GM21360 (cell line): ENCODE results near the gene RAPGEF1.
"Not testable (repeated sequence)": the region's sequence is repeated elsewhere in the genome, so short reads cannot be mapped to it uniquely, and the experiment has no call there.

ENCODE experiments used
- ATAC-seq: cut with Tn5 transposase; IDR thresholded peaks from one replicate; pipeline ENCODE4 v1.9.1; 2021; ENCODE audit warnings: mild to moderate bottlenecking, moderate library complexity; ENCODE audit not compliant: unreplicated experiment

RAPGEF1 gene

DNA sequence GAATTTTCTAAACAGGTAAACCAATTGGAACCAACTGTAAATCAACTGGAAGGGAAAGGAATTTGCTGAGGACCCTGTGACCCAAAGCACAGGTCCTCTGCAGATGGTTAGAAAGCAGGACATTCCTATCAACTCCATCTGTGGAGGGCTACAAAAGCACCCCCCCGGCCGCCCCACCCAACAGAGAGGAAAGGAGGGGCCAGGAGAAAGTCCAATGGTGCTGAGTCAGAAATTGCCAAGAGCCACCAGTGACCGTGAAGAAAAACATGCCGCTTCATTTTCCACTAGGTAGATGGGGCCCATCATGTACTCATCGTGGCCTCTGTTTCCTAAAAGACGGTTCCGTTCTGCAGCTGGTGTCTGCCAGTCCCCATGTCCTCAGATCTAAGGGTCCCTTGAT lies 66.3 kb downstream of the RAPGEF1 start:
- no peak for ATAC-seq

DNA sequence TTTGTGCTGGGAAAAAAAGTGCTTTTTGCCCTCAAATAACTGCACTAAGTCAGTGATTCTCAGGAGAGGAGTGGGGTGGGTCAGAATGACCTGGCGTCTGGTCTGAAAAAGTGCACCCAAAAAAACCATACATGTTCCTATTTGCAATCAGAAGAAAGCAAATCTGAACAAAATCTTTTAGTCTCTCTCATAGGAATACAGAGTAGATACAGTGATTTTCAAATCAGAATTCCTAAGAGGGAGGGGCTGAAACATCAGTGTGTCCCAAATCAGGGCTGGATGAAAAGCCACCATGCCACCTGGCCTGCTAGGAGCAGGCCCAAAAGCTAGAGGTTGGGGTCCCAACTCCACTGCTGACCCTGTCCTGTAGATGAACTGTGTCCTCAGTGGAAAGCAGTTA lies 66.8 kb downstream of the RAPGEF1 start:
- no peak for ATAC-seq

DNA sequence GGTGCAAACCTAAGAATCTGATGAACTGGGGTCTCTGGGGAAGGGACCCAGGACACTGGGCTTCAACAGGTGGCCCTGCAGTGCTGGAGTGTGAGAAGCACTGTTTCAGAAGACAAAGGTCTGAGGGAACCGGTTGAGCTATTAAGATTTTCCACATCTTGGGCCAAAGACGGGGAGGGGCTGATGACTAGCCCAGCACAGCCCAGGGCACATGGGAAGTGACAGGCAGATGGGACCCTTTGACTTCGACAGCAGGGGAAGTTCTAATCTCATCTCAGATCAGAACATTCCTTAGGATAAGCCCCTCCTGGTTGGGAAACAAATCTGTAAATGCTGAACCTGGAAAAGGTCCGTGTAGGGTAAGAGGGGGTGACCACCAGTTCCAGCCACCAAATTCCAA lies 67.4 kb downstream of the RAPGEF1 start:
- ATAC-seq: no peak

DNA sequence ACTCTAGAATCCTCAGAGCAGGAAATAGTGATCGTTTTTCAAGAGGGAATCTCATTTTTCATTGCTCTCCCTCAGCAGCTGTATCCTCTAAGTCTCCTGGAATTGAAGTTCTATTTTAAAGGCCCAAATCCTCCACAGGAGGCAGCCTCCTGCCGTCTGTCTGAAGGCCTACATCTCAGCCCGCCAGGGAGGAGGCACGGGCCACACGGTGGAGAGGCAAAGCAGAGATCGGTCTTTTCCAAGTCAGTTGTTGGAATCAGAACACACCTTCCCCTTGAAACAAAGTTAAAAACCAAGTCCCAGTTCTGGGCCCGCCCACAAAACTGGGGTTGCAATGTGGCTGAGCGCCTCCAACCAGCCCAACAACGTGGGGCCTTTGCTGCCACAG lies 68.7 kb downstream of the RAPGEF1 start:
- no peak for ATAC-seq

DNA sequence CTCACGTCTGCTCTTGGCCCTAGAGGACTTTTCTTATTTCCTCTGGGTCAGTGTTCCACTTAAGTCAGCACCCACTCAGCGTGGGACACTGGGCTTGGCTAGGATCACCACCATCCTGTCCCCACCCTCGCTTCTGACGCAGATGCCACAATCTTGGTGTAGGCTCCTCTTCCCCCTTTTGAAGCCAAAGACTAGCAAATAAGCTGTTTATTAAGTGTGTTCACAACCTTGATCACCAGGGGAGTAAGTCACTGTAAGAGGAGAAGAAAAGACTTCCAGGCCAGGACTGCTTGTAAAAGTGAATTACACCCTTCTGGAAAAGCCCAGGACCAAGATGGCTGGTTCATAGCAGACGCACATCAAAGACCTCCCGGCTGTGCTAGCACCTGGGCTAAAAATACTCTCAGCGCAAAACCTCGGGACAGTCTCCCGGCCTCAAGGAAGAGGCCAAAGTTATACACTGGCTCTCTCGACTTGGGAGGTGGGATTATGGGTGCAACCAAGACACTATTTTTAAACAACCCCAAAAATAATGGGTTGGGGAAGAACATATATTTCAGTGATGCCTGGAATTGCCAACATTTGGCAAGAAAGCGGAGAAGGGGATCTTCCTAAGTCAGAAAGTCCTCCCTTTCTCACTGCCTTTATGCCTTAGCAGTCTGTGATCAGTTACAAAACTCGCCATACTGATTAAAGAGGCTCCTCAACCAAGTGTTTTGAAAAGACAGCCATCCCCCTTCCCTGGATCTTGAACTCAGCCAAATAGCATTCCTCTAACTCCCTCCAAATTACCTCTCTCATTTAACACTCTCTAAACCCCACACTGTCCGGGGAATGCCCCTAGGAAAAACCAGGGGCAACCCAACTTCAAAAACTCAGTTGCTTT lies 69.4 kb downstream of the RAPGEF1 start:
- no peak for ATAC-seq

DNA sequence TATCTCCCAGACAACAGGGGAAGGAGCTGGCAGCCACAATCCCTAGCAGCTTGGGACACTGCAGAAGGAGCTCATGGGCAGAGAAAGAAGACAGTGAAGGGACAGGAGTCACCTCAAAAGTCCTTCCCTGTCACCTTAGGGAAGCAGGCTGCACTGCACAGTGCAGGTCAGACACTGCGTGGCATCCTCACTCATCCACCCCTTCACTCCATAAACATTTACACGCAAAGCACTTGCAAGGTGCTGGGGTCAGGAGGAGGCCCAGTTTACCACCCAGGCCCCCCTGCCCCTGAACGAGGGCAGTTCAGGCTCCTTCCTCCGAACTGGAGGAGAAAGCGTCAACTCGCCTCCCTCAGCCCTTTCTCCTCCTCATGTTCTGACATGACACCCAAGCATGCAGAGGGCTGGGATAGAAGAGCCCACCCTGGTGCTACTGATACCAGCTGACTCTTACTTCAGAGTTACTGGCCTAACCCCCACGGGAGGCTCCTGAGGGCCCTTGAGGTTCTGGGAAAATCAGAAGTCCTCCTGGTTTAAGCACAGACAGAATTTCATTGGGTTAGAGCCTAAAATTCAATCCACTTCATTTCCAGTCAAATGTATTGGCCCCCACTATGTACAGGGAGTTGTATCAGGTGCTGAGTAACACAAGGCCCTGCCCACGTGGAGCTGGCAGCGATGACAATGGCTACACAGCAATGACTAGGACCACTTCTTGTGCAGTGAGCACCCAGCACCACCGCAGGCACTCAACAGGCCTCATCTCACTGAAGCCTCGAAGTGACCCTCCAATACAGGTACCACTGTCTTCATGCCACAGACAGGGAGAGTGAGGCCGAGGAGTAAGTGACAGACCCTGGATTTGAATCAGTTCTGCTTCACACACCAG lies 70.4 kb downstream of the RAPGEF1 start:
- ATAC-seq: peak; percentile 13

DNA sequence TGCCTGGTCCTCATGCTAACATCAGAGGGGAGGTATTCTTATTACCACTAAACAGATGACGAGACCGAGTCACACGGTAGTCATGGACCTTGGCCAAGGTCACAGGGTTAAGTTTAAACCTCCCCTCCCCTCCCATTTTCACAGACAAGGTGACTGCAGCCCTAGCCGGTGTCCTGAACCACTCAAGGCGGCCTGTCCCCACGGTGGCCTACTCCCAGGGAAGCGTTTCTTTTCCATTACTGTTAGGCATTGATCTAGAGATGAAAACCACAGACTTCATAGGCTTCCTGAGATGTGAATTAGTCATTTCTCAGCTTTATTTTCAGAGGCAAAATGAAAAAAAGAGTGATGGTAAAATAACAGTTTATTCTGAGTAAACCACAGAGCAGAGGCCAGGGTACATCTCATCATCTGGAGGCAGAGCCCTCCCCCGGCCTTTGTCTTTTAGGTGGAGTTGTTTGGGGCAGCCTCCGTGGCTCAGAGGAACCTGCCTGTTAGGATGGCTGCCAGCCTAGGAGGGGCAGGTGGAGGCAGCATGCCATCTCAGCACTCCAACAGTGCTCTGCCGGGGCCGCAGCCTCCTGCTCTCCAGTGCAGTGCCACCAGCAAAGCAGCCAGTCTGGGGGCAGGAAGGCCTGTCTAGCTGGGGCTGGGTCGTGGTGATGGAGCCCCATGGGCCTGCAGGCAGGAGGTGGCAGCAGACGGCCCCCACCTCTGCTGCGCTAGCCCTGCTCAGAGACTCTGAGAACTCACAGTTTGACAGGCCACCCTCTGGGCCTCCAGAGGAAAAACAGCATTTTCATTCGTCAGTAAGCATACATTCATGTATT lies 71.2 kb downstream of the RAPGEF1 start:
- ATAC-seq: peak; percentile 35

DNA sequence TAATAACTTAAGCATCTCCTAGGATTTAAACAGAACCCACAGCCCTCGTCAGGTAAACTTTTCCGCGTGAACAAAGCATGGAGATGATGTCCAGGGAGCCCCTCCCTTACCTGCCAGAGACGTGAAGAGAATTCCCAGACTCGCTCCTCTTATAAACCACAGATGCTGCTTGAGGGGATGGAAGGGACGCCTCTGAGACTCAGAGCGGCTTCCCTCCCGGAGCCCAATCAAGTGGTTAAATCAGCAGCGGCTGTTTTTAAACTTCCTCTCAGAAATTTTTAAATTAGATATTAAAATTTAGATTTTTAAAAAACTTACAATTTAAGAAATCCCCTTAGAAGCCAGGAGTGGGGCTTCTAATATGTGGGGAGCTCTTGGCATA lies 71.8 kb downstream of the RAPGEF1 start:
- no peak for ATAC-seq

DNA sequence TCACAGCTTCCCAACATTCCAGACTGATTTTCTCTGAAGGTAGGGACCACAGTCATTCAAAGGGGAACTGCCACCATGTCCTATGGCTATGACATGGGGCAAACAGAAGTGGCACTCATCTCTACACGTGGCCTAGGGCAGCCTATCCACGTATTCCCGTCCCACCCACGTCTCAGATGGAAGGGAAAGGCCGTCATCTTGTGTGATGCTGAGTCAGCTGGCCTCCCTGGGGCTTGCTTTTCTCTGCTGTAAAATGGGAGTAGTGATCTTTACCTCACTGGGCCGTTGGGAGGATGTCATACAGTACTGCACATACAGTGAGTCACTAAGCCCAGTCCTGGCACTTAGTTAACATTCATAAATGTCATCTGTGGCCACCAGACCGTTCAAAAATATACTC lies 72.3 kb downstream of the RAPGEF1 start:
- ATAC-seq: no peak

DNA sequence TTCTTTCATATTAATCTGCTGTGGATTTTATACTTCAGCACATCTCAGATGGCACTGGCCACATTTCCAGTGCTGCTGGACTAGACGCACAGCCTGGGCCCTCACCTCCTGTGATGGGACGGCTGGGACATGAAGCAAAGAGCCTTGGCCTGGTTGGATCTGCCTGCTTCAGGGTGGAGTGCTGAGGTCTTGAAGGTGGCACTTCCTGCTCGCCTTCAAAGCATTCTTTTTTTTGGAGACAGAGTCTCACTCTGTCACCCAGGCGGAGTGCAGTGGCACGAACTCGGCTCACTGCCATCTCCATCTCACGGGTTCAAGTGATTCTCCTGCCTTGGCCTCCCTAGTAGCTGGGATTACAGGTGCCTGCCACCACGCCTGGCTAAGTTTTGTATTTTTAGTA lies 73.1 kb downstream of the RAPGEF1 start:
- ATAC-seq: no peak

DNA sequence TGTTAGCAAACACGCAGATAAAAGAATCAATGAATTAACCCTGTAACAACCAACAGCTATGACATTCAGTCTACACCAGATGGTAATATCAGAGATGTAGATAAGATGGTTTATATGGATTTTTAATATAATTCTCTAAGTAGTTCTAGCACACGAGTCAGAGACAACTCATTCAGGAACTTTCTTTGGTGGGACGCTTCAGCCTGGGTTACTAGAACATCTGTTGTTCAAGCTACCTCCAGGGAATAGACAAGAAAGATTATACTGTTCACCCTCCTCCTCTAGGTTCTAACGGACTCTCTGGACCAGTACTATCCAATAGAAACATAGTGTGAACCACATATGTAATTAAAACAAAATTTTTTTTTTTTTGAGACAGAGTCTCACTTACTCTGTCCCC lies 73.8 kb downstream of the RAPGEF1 start:
- ATAC-seq: no peak

DNA sequence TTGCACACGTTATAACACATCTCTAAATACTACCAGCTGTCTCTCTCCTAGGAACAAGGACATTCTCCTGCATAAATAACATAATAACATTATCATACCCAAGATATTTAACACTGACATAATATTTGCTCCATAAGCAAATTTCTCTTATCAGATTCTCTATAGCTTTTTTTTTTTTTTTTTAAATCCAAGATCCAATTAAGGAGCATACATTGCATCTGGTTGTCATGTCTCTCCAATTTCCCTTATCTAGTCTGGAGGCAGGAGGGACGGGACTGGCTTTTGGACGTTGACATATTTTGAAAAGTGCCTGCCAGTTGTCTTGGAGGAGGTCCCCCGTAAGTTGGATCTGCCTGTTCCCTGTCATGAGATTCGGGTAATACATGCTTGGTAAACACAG lies 76.6 kb downstream of the RAPGEF1 start:
- no peak for ATAC-seq

DNA sequence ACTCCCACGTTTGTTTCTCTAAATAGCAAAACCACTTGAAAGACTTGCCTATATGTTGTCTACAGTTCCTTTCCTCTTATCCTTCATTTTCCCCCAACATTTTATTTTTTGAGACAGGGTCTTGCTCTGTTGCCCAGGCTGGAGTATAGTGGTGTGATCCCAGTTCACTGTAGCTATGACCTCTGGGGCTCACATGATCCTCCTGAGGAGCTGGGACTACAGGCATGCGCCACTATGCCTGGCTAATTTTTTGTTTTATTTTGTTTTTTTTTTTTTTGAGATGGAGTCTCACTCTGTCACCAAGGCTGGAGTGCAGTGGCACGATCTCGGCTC lies 77.6 kb downstream of the RAPGEF1 start:
- ATAC-seq: not testable (repeated sequence)

DNA sequence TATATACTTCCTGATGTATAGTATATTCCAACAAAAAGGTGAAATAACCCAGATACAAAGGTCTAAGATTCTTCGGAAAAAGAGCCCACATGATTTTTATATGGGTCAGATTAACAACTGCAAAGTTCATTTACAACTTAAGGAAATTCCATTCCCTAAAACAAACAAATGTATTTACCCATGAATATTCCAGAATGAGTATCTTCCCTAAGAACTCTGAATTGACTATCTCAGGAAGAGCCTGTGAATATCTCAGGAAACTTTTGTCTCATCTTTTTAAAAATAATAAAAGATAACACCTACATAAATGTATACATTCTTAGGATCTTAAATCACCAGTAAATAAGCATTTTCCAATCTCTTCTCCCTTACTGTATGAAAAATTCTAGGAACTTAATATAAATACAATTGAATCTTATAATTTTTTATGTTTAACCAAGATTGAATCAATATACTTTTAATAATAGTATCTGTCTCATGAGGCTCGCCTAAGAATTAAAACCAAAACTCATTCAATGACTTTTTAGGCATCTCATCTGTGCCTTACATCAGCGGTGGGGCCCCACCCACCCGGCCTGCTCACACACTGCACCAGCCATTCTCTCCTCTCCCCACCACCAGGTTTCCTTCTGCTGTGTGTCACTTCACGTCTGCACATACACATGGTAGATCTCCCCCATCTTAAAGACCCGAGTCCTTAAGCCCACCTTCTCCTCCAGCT lies 78.1 kb downstream of the RAPGEF1 start:
- ATAC-seq: peak; percentile 48

DNA sequence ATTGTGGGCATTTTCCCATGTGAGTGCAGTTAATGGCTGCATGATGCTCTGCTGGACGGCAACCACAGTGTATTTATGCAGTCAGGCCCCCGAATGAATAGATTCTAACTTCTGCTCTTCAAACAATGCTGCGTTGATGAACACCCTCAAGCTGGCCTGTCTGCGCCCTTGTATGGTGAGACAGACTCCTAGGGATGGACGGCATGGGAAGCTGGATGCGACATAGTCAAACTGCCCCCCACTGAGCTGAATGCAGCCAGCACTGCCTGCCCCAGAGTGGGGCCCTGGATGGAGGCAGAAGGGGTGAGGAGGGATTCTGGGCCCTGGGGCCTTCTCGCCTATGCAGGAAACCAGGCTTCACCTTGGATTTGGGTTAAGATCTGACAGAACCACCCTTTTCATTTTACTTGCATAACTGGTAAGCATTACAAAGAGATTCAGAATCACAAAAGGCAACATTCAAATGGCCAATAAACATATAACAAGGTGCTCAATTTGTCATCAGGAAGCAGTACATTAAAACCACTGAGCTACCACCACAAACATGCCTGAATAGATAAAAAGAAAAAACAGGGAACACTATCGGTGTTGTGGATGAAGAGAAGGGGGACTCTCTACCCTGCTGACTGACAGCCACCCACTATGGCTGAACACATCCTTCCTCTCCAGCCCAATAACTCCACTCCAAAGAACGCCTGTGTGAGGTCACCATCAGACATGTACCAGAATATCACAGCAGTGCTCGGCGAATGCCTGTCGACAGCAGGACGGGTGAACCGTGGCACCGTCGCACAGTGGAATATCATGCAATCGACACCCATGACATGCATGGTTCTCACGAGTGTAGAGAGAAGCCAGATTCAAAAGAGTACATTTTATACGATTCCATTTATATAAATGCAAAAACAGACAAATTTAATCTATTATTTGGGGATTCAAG lies 79.1 kb downstream of the RAPGEF1 start:
- no peak for ATAC-seq

DNA sequence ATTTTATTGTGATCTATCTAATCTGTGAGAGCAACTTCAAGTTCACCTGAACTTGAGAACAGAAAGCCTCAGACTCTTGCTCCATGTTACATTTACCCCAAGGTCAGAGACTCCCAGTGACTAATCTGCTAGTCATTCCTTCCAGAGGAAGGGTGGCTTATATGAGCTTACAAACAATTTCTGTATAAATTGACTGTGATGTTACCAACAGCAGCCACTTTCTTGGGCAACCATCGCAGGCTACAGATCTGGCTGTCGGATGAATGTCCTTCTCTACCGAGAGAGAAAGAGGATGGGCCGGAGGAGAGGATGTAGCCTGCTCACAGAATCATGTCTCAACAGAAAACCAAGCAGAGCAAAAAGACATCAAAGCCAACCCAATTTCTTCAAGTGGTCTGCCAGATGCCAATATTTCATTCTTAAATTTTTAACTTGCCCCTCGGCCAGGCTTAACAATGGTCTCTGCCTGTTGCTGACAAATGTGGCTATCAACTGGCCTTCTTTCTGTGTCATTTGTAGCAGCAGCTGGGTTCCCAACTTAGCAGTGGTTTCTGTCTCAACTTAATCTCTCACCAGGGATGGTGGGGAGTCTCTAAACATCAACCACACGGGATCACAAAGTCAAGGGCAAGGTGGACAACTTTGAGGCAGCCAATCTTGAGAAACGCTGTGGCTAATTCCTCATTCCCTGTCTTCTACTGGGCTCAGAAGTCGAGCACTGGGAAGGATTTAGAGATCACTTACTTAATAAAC lies 81.3 kb downstream of the RAPGEF1 start:
- no peak for ATAC-seq

DNA sequence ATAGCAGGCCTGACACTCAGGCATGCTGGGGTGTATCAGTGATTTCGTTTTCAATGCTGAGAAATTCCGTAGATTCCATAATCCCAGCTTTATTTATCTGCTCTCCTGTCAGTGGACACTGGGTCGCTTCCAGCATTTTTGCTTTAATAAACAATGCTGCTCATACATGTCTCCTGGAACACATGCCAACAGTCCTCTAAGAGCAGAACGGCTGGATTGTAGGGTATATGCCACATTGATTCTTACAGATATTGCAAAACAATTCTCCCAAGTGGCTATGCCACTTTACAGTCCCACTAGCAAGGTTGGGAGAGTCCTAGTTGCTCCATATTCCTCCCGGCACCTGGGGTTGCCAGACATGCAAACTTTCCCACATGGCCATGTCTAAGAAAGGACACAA lies 81.9 kb downstream of the RAPGEF1 start:
- ATAC-seq: no peak

DNA sequence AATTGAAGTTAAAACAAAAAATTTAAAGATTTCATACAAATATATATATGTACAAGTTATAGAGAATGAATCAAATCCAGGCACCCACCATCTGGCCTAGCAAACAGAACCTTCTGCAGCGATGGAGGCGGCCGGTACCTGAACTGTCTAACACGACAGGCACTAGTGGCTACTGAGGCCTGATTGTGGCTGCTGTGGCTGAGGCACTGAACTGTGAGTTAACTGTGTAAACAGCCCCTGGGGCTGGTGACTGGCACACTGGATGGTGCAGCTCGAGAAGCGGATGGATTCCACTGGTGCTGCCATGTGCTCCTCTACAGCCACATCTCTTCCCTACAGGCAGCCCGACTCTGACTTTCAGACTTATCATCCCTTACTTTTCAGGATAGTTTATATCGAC lies 82.4 kb downstream of the RAPGEF1 start:
- ATAC-seq: no peak

DNA sequence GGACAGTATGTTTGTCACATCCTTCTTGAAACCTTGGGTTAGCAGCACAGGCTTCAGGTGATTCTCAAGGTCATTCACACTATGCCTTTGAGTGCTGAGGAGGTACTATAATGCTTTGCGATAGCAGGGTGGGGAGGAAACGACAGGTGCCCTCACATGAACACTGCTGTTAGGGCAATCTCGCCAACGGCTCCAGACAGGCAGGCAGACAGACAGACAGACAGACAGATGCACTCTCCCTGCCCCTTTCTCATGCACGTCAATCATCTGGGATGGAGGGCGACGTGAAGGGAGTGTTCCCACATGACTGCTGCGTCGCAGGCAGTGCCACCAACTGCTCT lies 82.9 kb downstream of the RAPGEF1 start:
- ATAC-seq: no peak
